Spinal cord (tissue), 10 donors: ENCODE results near the gene EML5. TPM values are rescaled to one million over a fixed set of nuclear protein-coding genes. Genes with fewer than 3 reads are reported as not detected.

Experiments
- DNase-seq, 6 donors: peaks; one replicate each; pipeline versions ENCODE4 v3.0.0 to v3.0.0-alpha.2; 2013 to 2015; ENCODE audit warnings: low spot score in 6 of 6, low read depth in 4 of 6
- H3K27ac ChIP-seq: one replicate; pipeline ENCODE4 v1.5.1; 2013; ENCODE audit warnings: low read depth, low read length, control low read depth
- H3K27me3 ChIP-seq: one replicate; pipeline ENCODE4 v1.6.1; 2013; ENCODE audit warnings: low read length; ENCODE audit not compliant: control insufficient read depth, insufficient read depth
- H3K36me3 ChIP-seq: one replicate; pipeline ENCODE4 v1.6.1; 2013; ENCODE audit warnings: low read length; ENCODE audit not compliant: control insufficient read depth, insufficient read depth
- H3K4me1 ChIP-seq: one replicate; pipeline ENCODE4 v1.6.1; 2013; ENCODE audit warnings: low read length; ENCODE audit not compliant: control insufficient read depth, insufficient read depth
- H3K4me3 ChIP-seq: one replicate; pipeline ENCODE4 v1.5.1; 2013; ENCODE audit warnings: low read depth, low read length, control low read depth
- H3K9me3 ChIP-seq: one replicate; pipeline ENCODE4 v1.6.1; 2013; ENCODE audit warnings: low read length; ENCODE audit not compliant: control insufficient read depth, insufficient read depth
- WGBS: methylation state at CpG from one replicate; pipeline ENCODE4 v1.1.5; 2013; ENCODE audit warnings: missing lambda C conversion rate; ENCODE audit not compliant: insufficient coverage; 5-methylcytosine and 5-hydroxymethylcytosine counted together
- polyA plus RNA-seq, 2 donors: library from polyadenylated mRNA; unstranded; fragments of 120-200 nt; gene quantifications; one replicate each; pipeline ENCODE4 v1.2.1, GENCODE V29; 2013; ENCODE audit not compliant: insufficient read length in 2 of 2
- total RNA-seq, 2 donors: library from RNA; depleted of rRNA in 1 of 2; stranded (reverse); fragments of 120-200 nt in 1 of 2; fragments of >200 nt in 1 of 2; gene quantifications; one replicate each; pipeline versions ENCODE4 v1.2.3 to v1.2.4, GENCODE V29; 2013 to 2014
- donor health status: healthy.

The EML5 gene
- total and polyA plus RNA-seq, 4 donors: 5.2 to 16.1 (median 7.5) TPM

GRCh38 chr14:88639221-88639620 lies 153.5 kb downstream of the EML5 start:
- Histone ChIP-seq H3K27ac (no peak overlapping the region), H3K27me3 (no peaks in the 10 kb centered on the region), H3K9me3 (no peaks in the 10 kb centered on the region), H3K36me3 (no peaks in the 10 kb centered on the region), H3K4me3 (no peak overlapping the region), H3K4me1 (no peaks in the 10 kb centered on the region)
- WGBS: no CpG with 5 or more reads among the region's 1 CpG
- no peak for DNase-seq

GRCh38 chr14:88632512-88632911 lies 160.2 kb downstream of the EML5 start:
- H3K4me1 ChIP-seq: no peaks in the 10 kb centered on the region
- no peaks in the 10 kb centered on the region for H3K27me3 ChIP-seq
- no peaks in the 10 kb centered on the region for H3K9me3 ChIP-seq
- no peak for DNase-seq
- no peak overlapping the region for H3K4me3 ChIP-seq
- WGBS: no CpG with 5 or more reads among the region's 2 CpGs
- H3K36me3 ChIP-seq: no peaks in the 10 kb centered on the region
- H3K27ac ChIP-seq: no peak overlapping the region

DNA sequence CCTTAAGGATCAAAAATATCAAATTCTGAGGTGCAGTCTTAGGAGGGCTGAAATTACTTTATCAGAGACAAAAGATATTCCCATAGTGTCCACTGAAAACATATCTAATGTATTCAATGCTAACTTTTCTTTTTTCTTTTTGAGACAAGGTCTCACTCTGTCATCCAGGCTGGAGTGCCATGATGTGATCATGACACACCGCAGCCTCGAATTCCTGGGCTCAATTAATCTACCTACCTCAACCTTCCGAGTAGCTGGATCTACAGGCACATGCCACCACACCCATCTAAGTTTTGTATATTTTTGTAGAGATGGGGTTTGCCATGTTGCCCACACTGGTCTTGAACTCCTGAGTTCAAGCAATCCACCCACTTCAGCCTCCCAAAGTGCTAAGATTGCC lies 161.7 kb downstream of the EML5 start:
- no CpG with 5 or more reads among the region's 3 CpGs for WGBS
- H3K36me3 ChIP-seq: peaks cover 4% of the 10 kb centered on the region

DNA sequence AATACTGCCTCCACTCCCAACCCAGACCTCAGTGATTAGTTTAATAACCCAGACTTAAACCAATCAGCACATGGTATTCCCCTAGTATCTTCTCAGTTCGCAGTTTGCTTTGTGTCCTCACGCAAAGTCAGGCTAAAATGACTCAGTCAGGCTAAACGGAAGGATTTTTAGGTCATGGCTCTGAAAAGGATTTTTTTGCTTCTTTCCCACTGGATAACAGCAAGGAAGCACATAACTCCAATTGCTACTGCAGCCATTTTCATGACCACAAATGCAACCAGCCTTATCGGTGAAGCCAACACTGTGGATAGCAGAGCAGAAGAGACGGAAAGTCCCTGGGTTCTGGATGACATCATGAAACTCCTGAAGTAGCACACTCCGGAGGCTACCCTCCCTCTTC lies 162.2 kb downstream of the EML5 start:
- H3K27ac ChIP-seq: no peak overlapping the region

More for the DNA sequence above, 161.7 kb downstream of the EML5 start:
- Histone ChIP-seq H3K4me1 (no peaks in the 10 kb centered on the region), H3K27ac (no peak overlapping the region), H3K4me3 (no peak overlapping the region), H3K9me3 (no peaks in the 10 kb centered on the region), H3K27me3 (no peaks in the 10 kb centered on the region)
- DNase-seq: no peak

GRCh38 chr14:88628462-88628861 lies 164.3 kb downstream of the EML5 start:
- H3K4me3 ChIP-seq: no peak overlapping the region
- H3K36me3 ChIP-seq: peaks cover 8% of the 10 kb centered on the region
- no peaks in the 10 kb centered on the region for H3K27me3 ChIP-seq
- H3K9me3 ChIP-seq: no peaks in the 10 kb centered on the region
- H3K4me1 ChIP-seq: no peaks in the 10 kb centered on the region
- H3K27ac ChIP-seq: no peak overlapping the region
- DNase-seq: no peak

More for the DNA sequence above, 162.2 kb downstream of the EML5 start:
- no peak for DNase-seq
- Histone ChIP-seq H3K4me1 (no peaks in the 10 kb centered on the region), H3K9me3 (no peaks in the 10 kb centered on the region), H3K4me3 (no peak overlapping the region), H3K36me3 (peaks cover 4% of the 10 kb centered on the region), H3K27me3 (no peaks in the 10 kb centered on the region)
- WGBS: 95% methylated on average over 5 of the region's 6 CpGs

GRCh38 chr14:88628033-88628432 lies 164.7 kb downstream of the EML5 start:
- Histone ChIP-seq H3K9me3 (no peaks in the 10 kb centered on the region), H3K27ac (no peak overlapping the region), H3K27me3 (no peaks in the 10 kb centered on the region), H3K36me3 (peaks cover 12% of the 10 kb centered on the region), H3K4me1 (no peaks in the 10 kb centered on the region), H3K4me3 (no peak overlapping the region)
- DNase-seq: no peak

- Histone ChIP-seq H3K27me3 (no peaks in the 10 kb centered on the region), H3K36me3 (peaks cover 15% of the 10 kb centered on the region), H3K4me3 (no peak overlapping the region), H3K4me1 (no peaks in the 10 kb centered on the region), H3K9me3 (no peaks in the 10 kb centered on the region), H3K27ac (no peak overlapping the region)
- DNase-seq: no peak
- no CpG with 5 or more reads among the region's 3 CpGs for WGBS
These were observed 167.1 kb downstream of the EML5 start for GRCh38 chr14:88625671-88626070.

- Histone ChIP-seq H3K9me3 (no peaks in the 10 kb centered on the region), H3K4me1 (no peaks in the 10 kb centered on the region), H3K4me3 (no peak overlapping the region), H3K36me3 (peaks cover 17% of the 10 kb centered on the region), H3K27ac (no peak overlapping the region), H3K27me3 (no peaks in the 10 kb centered on the region)
- 100% methylated on average over 1 of the region's 2 CpGs for WGBS
- no peak for DNase-seq
These were observed 171.7 kb downstream of the EML5 start for GRCh38 chr14:88621100-88621499.

DNA sequence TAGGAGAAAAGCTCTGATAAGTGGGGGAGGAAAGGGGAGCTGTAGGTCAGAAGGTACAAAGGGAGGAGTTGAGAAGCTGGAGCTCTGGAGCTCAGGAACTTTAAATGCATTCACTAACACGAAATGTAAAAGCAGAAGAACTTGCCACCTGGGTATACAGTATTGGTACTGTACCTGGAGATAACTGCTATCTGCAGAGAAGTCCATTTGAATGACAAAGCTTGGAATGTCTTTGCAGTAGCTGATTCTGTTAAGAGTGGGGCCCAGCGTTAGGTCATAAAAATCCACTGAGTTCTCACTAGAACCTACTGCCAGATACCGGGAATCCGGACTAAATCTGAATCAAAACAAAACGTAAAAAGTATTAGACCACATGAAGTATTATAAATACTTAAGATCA lies 174.3 kb downstream of the EML5 start:
- no peak overlapping the region for H3K4me3 ChIP-seq
- peaks cover 13% of the 10 kb centered on the region for H3K36me3 ChIP-seq
- H3K4me1 ChIP-seq: no peaks in the 10 kb centered on the region
- WGBS: no CpG with 5 or more reads among the region's 5 CpGs
- H3K27me3 ChIP-seq: no peaks in the 10 kb centered on the region
- no peak overlapping the region for H3K27ac ChIP-seq
- no peak for DNase-seq
- no peaks in the 10 kb centered on the region for H3K9me3 ChIP-seq

- H3K27me3 ChIP-seq: no peaks in the 10 kb centered on the region
- H3K36me3 ChIP-seq: peaks cover 6% of the 10 kb centered on the region
- H3K9me3 ChIP-seq: no peaks in the 10 kb centered on the region
- no peaks in the 10 kb centered on the region for H3K4me1 ChIP-seq
- no peak overlapping the region for H3K27ac ChIP-seq
- WGBS: 100% methylated on average over 1 of the region's 1 CpG
- no peak overlapping the region for H3K4me3 ChIP-seq
- no peak for DNase-seq
These were observed 175.3 kb downstream of the EML5 start for GRCh38 chr14:88617479-88617878.
